Fibroblast of the aortic adventitia (primary cell): ENCODE results near the gene IGFN1. TPM values are rescaled to one million over a fixed set of nuclear protein-coding genes. Genes with fewer than 3 reads are reported as not detected.

ENCODE experiments used
- DNase-seq: peaks from one replicate; pipeline ENCODE4 v3.0.0-alpha.2; 2010; ENCODE audit warnings: low read depth
- H3K4me3 ChIP-seq: 2 replicates; pipeline ENCODE4 v1.5.1; 2011; ENCODE audit warnings: low read depth, mild to moderate bottlenecking, control low read depth, low read length, moderate library complexity
- CTCF ChIP-seq: IDR thresholded peaks from 2 replicates; pipeline ENCODE4 v1.5.1; 2011; ENCODE audit warnings: mild to moderate bottlenecking, low read length, control low read depth, inconsistent platforms; ENCODE audit not compliant: insufficient read depth
- total RNA-seq: library from RNA; depleted of rRNA; stranded (reverse); fragments of >200 nt; gene quantifications from 2 replicates; pipeline ENCODE4 v1.2.3, GENCODE V29; 2012; ENCODE audit warnings: low replicate concordance

The IGFN1 gene
- total RNA-seq = under 0.01 and 0.74 TPM in 2 replicates

GRCh38 chr1:201190624-201191051, at the start of gene IGFN1:
TSS of gene IGFN1 (plus strand) at chr1:201190824. CDS start at chr1:201193294, 2,470 bp downstream.
- no peak within 1 kb of the TSS for H3K4me3 ChIP-seq
- no peak for TF ChIP-seq CTCF
- no peak for DNase-seq

- DNase-seq = no peak
- TF ChIP-seq CTCF = no peak
- H3K4me3 ChIP-seq = no peak overlapping the region
These were observed 49.7 kb upstream of the IGFN1 start for GRCh38 chr1:201140941-201141260.

- no peak overlapping the region for H3K4me3 ChIP-seq
- DNase-seq = no peak
- TF ChIP-seq CTCF = no peak
These were observed 49.2 kb upstream of the IGFN1 start for GRCh38 chr1:201141418-201141817.

- no peak for TF ChIP-seq CTCF
- H3K4me3 ChIP-seq = no peak overlapping the region
- peak; percentile 16 for DNase-seq
These were observed 48.4 kb upstream of the IGFN1 start for GRCh38 chr1:201142011-201142848.

- H3K4me3 ChIP-seq = no peak overlapping the region
- TF ChIP-seq CTCF = no peak
- no peak for DNase-seq
These were observed 47.5 kb upstream of the IGFN1 start for GRCh38 chr1:201142849-201143725.

GRCh38 chr1:201143726-201144635, 46.6 kb upstream of the IGFN1 start:
- no peak for DNase-seq
- TF ChIP-seq CTCF = no peak
- no peak overlapping the region for H3K4me3 ChIP-seq
